ENCODE measurements around the gene TCTN2.
A peak's percentile ranks its signal among the peaks of the same experiment; 100 is the strongest.

Gene TCTN2

DNA sequence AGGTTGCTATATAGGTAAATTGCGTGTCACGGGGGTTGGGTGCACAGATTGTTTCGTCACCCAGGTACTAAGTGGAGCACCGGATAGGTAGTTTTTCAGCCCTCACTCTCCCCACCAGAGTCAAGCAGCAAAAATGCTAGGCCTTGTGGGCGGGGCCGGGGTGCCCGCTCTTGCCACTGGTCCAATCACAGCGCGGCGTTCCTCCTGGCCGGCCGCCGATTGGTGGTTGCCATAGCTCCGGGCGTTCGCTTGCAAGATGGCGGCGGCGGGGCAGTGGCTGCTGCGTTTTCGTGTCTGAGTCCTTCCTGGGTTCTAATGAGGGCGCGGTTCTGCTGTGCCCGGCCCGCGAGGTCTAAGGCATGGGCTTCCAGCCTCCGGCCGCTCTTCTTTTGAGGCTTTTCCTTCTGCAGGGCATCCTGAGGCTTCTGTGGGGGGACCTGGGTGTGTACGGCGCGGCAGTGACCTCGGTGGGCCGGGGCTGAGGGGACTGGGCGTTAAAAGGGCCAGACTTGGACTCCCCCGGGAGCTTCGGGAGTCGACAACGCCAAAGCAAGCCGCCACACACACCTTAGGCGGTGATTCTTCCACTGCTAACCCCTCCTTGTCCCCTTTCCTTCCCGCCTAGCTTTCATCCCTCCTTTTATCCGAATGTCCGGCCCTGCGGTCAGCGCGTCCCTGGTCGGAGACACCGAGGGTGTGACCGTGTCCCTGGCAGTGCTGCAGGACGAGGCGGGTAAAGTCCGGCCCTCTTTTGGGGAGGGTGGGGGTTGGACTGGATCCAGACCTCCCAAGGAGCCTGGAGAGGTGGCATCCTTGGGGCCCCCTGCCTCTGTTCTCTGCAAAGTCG is at the start of gene TCTN2:
Gene TCTN2, plus strand, starts transcription at position 232 of the 847 bp plus-strand sequence. Its CDS starts 128 bp downstream, at position 360.
- H3K4me1 ChIP-seq (ENCODE audit: control insufficient read depth, insufficient read depth, low read length, unreplicated experiment), result peaks cover 5% of the 10 kb centered on the region
- H3K79me2 ChIP-seq (ENCODE audit: control insufficient read depth, insufficient read depth, low read length, unreplicated experiment), result no peaks in the 10 kb centered on the region
- no peaks in the 10 kb centered on the region for H3K27me3 ChIP-seq (ENCODE audit: insufficient read depth, low read length)
- no peaks in the 10 kb centered on the region for H3K36me3 ChIP-seq (ENCODE audit: insufficient read depth, low read length)
- peak within 1 kb of the TSS; percentile 93 for H3K4me3 ChIP-seq (ENCODE audit: low read depth, low read length)
- H2AFZ ChIP-seq (ENCODE audit: low read length, unreplicated experiment), result peak within 1 kb of the TSS; percentile 100
- H3K27ac ChIP-seq (ENCODE audit: low read depth, low read length), result peak within 1 kb of the TSS; percentile 25; the same call in 1 of the 2 replicates

DNA sequence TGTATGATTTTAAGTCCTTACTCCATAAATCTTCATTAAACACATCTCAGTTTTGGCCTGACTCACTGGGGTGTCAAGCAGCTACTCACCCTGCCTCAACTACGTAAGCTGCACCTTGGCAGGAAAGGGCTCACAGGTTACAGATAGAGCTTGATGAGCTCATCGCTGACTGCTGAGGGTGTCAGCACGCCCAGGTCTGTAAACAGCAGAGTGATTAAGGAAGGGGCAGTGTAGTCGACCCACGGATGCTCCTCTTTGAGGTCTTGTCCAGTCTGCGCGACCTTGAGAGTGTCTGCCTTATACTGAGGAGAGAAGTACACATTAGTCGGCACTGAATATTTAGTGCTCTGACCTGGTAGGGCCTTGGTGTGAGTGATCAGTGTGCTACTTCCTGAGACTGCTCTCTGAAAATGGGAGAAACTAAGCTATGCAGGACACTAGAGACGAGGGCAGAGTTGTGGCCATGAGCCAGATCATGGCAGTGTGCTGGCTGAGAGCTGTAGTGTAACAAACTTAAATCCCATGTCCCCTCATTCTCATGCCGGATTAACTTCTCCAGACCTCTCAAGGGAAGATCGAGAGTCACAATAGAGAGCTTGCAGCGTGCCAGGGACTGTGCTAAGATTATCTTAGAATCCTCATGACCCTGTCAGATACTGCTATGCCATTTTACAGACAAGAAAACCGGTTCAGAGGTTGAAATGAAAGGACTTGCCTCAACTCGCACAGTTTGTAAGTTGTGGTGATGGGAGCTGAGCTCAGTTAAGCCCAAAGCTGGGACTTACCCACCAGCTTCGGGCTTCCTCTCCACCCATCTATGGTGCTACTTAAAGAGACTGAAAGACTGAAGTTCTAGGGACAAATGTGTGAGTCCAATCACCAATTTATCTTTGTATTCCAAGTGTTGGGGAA is 49.0 kb upstream of the TCTN2 start:
- no peak overlapping the region for H3K27ac ChIP-seq (ENCODE audit: low read depth, low read length)
- no peaks in the 10 kb centered on the region for H3K79me2 ChIP-seq (ENCODE audit: control insufficient read depth, insufficient read depth, low read length, unreplicated experiment)
- H3K27me3 ChIP-seq (ENCODE audit: insufficient read depth, low read length), result no peaks in the 10 kb centered on the region
- no peak overlapping the region for H3K4me3 ChIP-seq (ENCODE audit: low read depth, low read length)
- H3K36me3 ChIP-seq (ENCODE audit: insufficient read depth, low read length), result peaks cover 37% of the 10 kb centered on the region
- H2AFZ ChIP-seq (ENCODE audit: low read length, unreplicated experiment), result no peak overlapping the region
- H3K4me1 ChIP-seq (ENCODE audit: control insufficient read depth, insufficient read depth, low read length, unreplicated experiment), result no peaks in the 10 kb centered on the region

DNA sequence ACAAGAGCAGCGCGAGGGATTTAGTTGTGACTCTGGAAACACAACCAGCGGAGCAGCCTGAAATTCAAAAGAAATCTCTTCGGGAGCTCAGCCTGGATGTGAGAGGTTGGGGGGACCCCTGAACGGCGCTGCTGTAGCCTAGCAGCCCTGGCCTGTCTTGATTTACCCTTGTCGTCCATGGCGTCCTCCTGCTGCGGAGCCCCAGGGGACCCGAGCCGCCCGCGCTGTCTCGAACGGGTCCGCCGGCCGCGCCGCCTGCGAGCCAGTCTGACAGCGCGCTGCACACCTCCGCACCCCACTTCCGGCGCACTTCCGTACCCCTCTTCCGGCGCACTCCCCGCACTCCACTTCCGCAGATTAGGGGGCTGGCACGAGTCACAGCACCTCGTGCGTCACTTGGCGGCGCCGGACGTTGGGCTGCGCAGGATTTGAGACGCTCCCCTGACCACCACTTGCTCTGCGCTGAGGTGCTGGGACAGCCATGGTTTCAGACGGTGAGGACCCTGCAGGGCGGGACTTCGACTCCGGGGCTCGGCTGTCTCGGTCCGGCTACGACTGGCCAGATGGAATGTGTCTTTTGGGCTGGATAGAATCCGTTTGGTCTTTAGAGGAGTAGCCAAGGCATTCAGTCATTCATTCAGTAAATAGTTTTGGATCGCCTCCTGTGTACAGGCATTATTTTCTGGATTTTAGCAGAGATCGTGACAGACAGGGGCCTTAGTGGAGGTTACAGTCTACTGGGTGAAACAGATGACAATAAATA is 37.4 kb upstream of the TCTN2 start, which contains the start of the genes EIF2B1 and GTF2H3:
Gene EIF2B1, minus strand, starts transcription at position 308 of the 763 bp plus-strand sequence. Its CDS starts 129 bp downstream, at position 179.
Gene GTF2H3, plus strand, starts transcription at position 451 of the 763 bp plus-strand sequence. Its CDS starts 31 bp downstream, at position 482.
- Histone ChIP-seq H3K27ac (ENCODE audit: low read depth, low read length) (peak within 1 kb of the TSS; percentile 61), H2AFZ (ENCODE audit: low read length, unreplicated experiment) (peak within 1 kb of the TSS; percentile 70), H3K27me3 (ENCODE audit: insufficient read depth, low read length) (no peaks in the 10 kb centered on the region), H3K4me1 (ENCODE audit: control insufficient read depth, insufficient read depth, low read length, unreplicated experiment) (peaks cover 6% of the 10 kb centered on the region), H3K36me3 (ENCODE audit: insufficient read depth, low read length) (0 out of 2 replicates have a peak, but pooled peaks cover 3% of the 10 kb centered on the region), H3K79me2 (ENCODE audit: control insufficient read depth, insufficient read depth, low read length, unreplicated experiment) (peaks cover 49% of the 10 kb centered on the region), H3K4me3 (ENCODE audit: low read depth, low read length) (peak within 1 kb of the TSS; percentile 88)

DNA sequence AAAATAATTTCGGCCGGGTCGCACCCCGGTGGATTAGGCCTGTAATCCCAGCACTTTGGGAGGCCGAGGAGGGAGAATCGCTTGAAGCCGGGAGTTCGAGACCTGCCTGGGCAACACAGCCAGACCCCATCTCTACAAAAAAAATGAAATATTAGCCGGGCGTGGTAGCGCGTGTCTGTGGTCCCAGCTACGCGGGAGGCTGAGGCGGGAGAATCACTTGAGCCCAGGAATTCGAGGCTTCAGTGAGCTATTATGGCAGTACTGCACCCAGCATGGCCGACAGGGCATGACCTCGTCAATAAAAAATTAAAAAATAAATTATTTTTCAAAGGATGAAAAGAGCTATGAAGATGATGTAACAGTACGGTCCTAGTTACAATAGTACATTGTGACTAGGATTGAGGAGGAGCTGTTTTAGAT is 36.8 kb upstream of the TCTN2 start:
- Histone ChIP-seq H3K27me3 (ENCODE audit: insufficient read depth, low read length) (no peaks in the 10 kb centered on the region), H2AFZ (ENCODE audit: low read length, unreplicated experiment) (peak overlapping the region; percentile 16), H3K36me3 (ENCODE audit: insufficient read depth, low read length) (0 out of 2 replicates have a peak, but pooled peaks cover 3% of the 10 kb centered on the region), H3K4me3 (ENCODE audit: low read depth, low read length) (peak overlapping the region; percentile 88), H3K27ac (ENCODE audit: low read depth, low read length) (peak overlapping the region; percentile 61), H3K4me1 (ENCODE audit: control insufficient read depth, insufficient read depth, low read length, unreplicated experiment) (peaks cover 6% of the 10 kb centered on the region), H3K79me2 (ENCODE audit: control insufficient read depth, insufficient read depth, low read length, unreplicated experiment) (peaks cover 49% of the 10 kb centered on the region)

DNA sequence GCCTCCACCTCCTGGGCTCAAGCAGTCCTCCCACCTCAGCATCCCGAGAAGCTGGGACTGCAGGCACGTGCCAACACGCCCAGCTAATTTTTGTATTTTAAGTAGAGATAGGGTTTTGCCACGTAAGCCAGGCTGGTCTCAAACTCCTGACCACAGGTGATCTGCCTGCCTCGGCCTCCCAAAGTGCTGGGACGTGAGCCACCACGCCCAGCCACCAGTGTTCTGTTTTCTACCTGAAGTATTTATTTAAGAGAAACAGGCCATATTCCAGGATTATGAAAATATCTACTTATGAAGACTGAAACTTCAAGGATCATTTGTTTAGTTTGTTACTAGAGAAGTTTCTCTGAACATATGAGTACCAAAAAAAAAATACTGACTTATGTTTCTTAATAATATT is 27.0 kb upstream of the TCTN2 start:
- H3K4me1 ChIP-seq (ENCODE audit: control insufficient read depth, insufficient read depth, low read length, unreplicated experiment), result no peaks in the 10 kb centered on the region
- peaks cover 4% of the 10 kb centered on the region for H3K79me2 ChIP-seq (ENCODE audit: control insufficient read depth, insufficient read depth, low read length, unreplicated experiment)
- H3K36me3 ChIP-seq (ENCODE audit: insufficient read depth, low read length), result peaks cover 15% of the 10 kb centered on the region; the same call in 1 of the 2 replicates
- H3K4me3 ChIP-seq (ENCODE audit: low read depth, low read length), result no peak overlapping the region
- no peak overlapping the region for H2AFZ ChIP-seq (ENCODE audit: low read length, unreplicated experiment)
- H3K27me3 ChIP-seq (ENCODE audit: insufficient read depth, low read length), result no peaks in the 10 kb centered on the region
- H3K27ac ChIP-seq (ENCODE audit: low read depth, low read length), result no peak overlapping the region

DNA sequence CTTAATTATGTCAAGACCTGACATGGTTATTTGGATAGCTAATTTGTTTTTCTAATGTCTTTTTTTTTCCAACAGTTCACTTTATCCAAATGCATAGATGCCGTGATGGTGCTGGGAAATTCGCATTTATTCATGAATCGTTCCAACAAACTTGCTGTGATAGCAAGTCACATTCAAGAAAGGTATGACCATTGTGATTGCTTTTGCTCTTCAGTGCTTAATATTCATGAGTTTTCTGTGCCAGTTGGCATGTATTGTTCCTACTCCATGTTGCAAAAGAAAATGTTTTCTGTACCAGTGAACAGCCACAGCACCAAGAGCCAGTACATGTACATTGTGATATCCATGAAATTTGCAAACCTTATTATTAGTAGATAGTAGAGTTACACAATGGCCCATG is 25.5 kb upstream of the TCTN2 start:
- H3K27me3 ChIP-seq (ENCODE audit: insufficient read depth, low read length), result no peaks in the 10 kb centered on the region
- H3K36me3 ChIP-seq (ENCODE audit: insufficient read depth, low read length), result peaks cover 11% of the 10 kb centered on the region
- H3K4me1 ChIP-seq (ENCODE audit: control insufficient read depth, insufficient read depth, low read length, unreplicated experiment), result no peaks in the 10 kb centered on the region
- H3K4me3 ChIP-seq (ENCODE audit: low read depth, low read length), result no peak overlapping the region
- no peak overlapping the region for H3K27ac ChIP-seq (ENCODE audit: low read depth, low read length)
- no peaks in the 10 kb centered on the region for H3K79me2 ChIP-seq (ENCODE audit: control insufficient read depth, insufficient read depth, low read length, unreplicated experiment)
- H2AFZ ChIP-seq (ENCODE audit: low read length, unreplicated experiment), result no peak overlapping the region

DNA sequence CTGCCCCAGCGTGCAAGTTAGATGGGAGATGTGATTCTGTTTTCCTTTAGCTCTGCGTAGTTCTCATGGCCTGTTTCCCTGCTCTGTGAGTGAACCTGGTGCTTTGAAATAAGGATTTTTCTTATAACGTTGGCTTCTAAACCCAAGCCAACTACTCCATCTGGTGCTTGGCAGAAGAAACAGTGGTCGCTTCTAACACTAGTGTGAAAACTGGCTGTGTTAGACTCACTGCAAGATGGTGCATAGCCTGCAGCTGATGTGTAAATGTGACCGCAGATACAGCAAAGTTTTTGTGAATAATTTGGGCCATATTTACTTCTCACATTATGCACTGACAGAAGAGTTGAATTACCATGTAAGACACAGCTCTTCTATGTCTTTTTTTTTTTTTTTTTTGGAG is 25.0 kb upstream of the TCTN2 start:
- Histone ChIP-seq H3K36me3 (ENCODE audit: insufficient read depth, low read length) (peaks cover 12% of the 10 kb centered on the region), H3K27ac (ENCODE audit: low read depth, low read length) (no peak overlapping the region), H3K27me3 (ENCODE audit: insufficient read depth, low read length) (no peaks in the 10 kb centered on the region), H2AFZ (ENCODE audit: low read length, unreplicated experiment) (no peak overlapping the region), H3K4me1 (ENCODE audit: control insufficient read depth, insufficient read depth, low read length, unreplicated experiment) (no peaks in the 10 kb centered on the region), H3K4me3 (ENCODE audit: low read depth, low read length) (no peak overlapping the region), H3K79me2 (ENCODE audit: control insufficient read depth, insufficient read depth, low read length, unreplicated experiment) (no peaks in the 10 kb centered on the region)

DNA sequence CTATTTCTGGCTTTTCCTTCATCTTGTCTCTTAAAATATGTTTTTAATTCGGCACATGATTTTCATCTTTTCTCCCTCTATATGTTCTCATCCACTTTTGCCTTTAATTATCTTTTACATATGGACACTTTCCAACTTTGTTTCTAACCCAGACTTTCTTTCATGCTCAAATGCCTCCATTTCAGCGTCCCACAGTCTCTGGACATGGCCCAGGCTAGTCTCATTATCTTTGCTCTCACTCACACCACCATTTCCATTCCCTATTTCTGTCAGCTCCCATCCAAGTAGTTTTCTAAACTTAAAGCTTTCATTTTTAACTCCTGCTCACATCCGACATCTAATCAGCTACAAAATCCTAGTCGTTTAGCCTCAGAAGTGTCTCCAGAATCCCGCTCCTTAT is 22.5 kb upstream of the TCTN2 start:
- no peak overlapping the region for H3K27ac ChIP-seq (ENCODE audit: low read depth, low read length)

DNA sequence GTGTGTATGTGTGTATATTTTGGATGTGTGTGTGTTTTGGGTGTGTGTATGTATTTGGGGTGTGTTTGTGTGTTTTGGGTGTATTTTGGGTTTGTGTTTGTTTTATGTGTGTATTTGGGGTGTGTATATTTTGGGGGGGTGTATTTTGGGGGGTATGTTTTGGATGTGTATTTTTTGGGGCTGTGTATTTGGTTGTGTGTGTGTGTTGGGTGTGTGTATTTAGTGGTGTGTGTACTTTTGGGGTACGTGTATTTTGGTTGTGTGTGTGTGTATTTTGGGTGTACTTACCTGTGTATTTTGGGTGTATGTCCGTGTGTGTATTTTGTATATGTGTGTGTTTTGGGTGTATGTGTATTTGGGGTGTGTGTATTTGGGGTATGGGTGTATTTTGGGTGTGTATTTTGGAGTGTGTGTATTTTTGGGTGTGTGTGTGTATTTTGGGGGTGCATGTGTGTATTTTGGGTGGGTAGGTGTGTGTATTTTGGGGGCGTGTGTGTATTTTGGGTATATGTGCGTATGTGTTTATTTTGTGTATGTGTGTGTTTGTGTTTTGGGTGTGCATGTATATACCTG is 16.7 kb upstream of the TCTN2 start:
- Histone ChIP-seq H3K27ac (ENCODE audit: low read depth, low read length) (no peak overlapping the region), H2AFZ (ENCODE audit: low read length, unreplicated experiment) (no peak overlapping the region), H3K36me3 (ENCODE audit: insufficient read depth, low read length) (peaks cover 5% of the 10 kb centered on the region; the same call in 1 of the 2 replicates), H3K4me3 (ENCODE audit: low read depth, low read length) (no peak overlapping the region), H3K27me3 (ENCODE audit: insufficient read depth, low read length) (no peaks in the 10 kb centered on the region), H3K4me1 (ENCODE audit: control insufficient read depth, insufficient read depth, low read length, unreplicated experiment) (no peaks in the 10 kb centered on the region), H3K79me2 (ENCODE audit: control insufficient read depth, insufficient read depth, low read length, unreplicated experiment) (no peaks in the 10 kb centered on the region)

More for the DNA sequence above, 22.5 kb upstream of the TCTN2 start:
- no peak overlapping the region for H3K4me3 ChIP-seq (ENCODE audit: low read depth, low read length)
- no peaks in the 10 kb centered on the region for H3K27me3 ChIP-seq (ENCODE audit: insufficient read depth, low read length)
- H2AFZ ChIP-seq (ENCODE audit: low read length, unreplicated experiment), result no peak overlapping the region
- peaks cover 11% of the 10 kb centered on the region for H3K36me3 ChIP-seq (ENCODE audit: insufficient read depth, low read length)
- H3K4me1 ChIP-seq (ENCODE audit: control insufficient read depth, insufficient read depth, low read length, unreplicated experiment), result no peaks in the 10 kb centered on the region
- H3K79me2 ChIP-seq (ENCODE audit: control insufficient read depth, insufficient read depth, low read length, unreplicated experiment), result no peaks in the 10 kb centered on the region
